Stimulated activated CD4-positive, alpha-beta T cell treated with anti-CD3 and anti-CD28 coated beads, Interleukin-2, amount 100 ng/mL, for 4 hours (primary cell): ENCODE measurements around the gene KIRREL3.

Experiments
- DNase-seq: peaks from one replicate; pipeline ENCODE4 v3.0.0-alpha.2; 2020; ENCODE audit warnings: low read depth

KIRREL3 gene

GRCh38 chr11:126704096-126704495 lies 296.5 kb downstream of the KIRREL3 start:
- no peak for DNase-seq

- DNase-seq, result no peak
These were observed 296.9 kb downstream of the KIRREL3 start for GRCh38 chr11:126703662-126704061.

- DNase-seq, result no peak
These were observed 297.6 kb downstream of the KIRREL3 start for GRCh38 chr11:126702987-126703386.

- no peak for DNase-seq
These were observed 298.3 kb downstream of the KIRREL3 start for GRCh38 chr11:126702165-126702720.

GRCh38 chr11:126701520-126701897 lies 299.1 kb downstream of the KIRREL3 start:
- no peak for DNase-seq

- DNase-seq, result no peak
These were observed 299.6 kb downstream of the KIRREL3 start for GRCh38 chr11:126700768-126701519.

GRCh38 chr11:126698576-126698975 lies 302.0 kb downstream of the KIRREL3 start:
- DNase-seq, result no peak

- no peak for DNase-seq
These were observed 302.6 kb downstream of the KIRREL3 start for GRCh38 chr11:126697936-126698335.

- DNase-seq, result no peak
These were observed 303.6 kb downstream of the KIRREL3 start for GRCh38 chr11:126696982-126697381.

GRCh38 chr11:126695293-126695692 lies 305.3 kb downstream of the KIRREL3 start:
- DNase-seq, result no peak

GRCh38 chr11:126694065-126694625 lies 306.4 kb downstream of the KIRREL3 start:
- no peak for DNase-seq

GRCh38 chr11:126687477-126687876 lies 313.1 kb downstream of the KIRREL3 start:
- DNase-seq, result no peak

GRCh38 chr11:126686938-126687337 lies 313.6 kb downstream of the KIRREL3 start:
- DNase-seq, result no peak

- no peak for DNase-seq
These were observed 316.5 kb downstream of the KIRREL3 start for GRCh38 chr11:126683766-126684728.

- no peak for DNase-seq
These were observed 318.0 kb downstream of the KIRREL3 start for GRCh38 chr11:126682590-126682989.

- DNase-seq, result no peak
These were observed 319.9 kb downstream of the KIRREL3 start for GRCh38 chr11:126680700-126681099.

GRCh38 chr11:126680131-126680530 lies 320.4 kb downstream of the KIRREL3 start:
- DNase-seq, result no peak

GRCh38 chr11:126679033-126679432 lies 321.5 kb downstream of the KIRREL3 start:
- no peak for DNase-seq

- DNase-seq, result no peak
These were observed 324.0 kb downstream of the KIRREL3 start for GRCh38 chr11:126676536-126676935.

- DNase-seq, result no peak
These were observed 327.3 kb downstream of the KIRREL3 start for GRCh38 chr11:126673319-126673718.

- no peak for DNase-seq
These were observed 331.2 kb downstream of the KIRREL3 start for GRCh38 chr11:126669416-126669815.

- DNase-seq, result no peak
These were observed 335.9 kb downstream of the KIRREL3 start for GRCh38 chr11:126664643-126665042.
